Activated CD8-positive, alpha-beta memory T cell treated with anti-CD3 and anti-CD28 coated beads, Interleukin-2, amount 50 U/mL, for 24 hours (primary cell): Measurements from ENCODE around the gene COL27A1.

Experiments used
- DNase-seq: peaks from one replicate; pipeline ENCODE4 v3.0.0-alpha.2; 2020; ENCODE audit errors: extremely low read depth

The COL27A1 gene

DNA sequence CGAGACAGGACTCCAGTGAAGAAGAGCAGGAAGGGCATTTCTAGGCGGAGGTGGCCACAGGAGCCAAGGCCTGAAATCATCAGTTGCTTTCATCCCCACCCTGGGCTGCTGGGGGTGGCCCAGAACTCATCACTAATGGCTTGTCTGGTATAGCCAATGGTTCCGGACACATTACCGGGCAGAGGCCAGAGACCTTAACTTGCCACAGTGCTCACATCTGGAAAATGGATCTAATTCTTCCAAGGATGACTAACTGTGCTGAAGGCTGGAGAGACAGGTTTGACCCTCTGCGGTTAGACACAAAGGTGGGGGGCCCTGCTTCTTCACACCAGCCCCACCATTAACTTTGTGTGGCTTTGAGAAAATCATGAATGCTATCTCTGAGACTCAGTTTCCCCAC, 6.2 kb upstream of the COL27A1 start:
- DNase-seq: no peak

GRCh38 chr9:114149765-114150340, 5.5 kb upstream of the COL27A1 start:
- DNase-seq: no peak

GRCh38 chr9:114150608-114151007, 4.7 kb upstream of the COL27A1 start:
- DNase-seq: no peak

DNA sequence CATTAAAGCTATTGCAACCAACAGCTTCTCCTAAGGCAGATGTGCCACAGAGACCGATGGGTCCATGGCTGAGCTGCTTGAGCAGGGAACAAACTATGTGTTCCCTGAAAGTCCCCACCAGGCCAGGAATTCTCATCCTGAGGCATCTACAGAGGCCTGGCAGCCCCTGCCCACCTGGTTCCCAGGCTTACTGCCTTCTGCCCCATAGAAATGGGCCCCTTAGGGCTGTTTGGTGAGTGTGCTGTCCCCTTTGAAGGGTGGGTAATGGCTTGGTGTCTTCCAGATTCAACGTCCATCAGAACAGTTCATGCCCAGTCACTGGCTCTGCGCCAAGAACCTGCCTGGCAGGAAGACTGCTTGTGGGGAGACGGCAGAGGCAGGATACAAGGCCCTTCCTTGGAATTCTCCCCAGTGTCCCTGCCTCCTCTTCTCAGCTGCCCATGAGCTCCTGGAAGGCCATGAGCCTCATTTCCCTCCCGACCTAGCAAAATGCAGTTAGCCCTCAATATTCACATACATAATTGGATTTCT, 3.8 kb upstream of the COL27A1 start:
- DNase-seq: no peak

DNA sequence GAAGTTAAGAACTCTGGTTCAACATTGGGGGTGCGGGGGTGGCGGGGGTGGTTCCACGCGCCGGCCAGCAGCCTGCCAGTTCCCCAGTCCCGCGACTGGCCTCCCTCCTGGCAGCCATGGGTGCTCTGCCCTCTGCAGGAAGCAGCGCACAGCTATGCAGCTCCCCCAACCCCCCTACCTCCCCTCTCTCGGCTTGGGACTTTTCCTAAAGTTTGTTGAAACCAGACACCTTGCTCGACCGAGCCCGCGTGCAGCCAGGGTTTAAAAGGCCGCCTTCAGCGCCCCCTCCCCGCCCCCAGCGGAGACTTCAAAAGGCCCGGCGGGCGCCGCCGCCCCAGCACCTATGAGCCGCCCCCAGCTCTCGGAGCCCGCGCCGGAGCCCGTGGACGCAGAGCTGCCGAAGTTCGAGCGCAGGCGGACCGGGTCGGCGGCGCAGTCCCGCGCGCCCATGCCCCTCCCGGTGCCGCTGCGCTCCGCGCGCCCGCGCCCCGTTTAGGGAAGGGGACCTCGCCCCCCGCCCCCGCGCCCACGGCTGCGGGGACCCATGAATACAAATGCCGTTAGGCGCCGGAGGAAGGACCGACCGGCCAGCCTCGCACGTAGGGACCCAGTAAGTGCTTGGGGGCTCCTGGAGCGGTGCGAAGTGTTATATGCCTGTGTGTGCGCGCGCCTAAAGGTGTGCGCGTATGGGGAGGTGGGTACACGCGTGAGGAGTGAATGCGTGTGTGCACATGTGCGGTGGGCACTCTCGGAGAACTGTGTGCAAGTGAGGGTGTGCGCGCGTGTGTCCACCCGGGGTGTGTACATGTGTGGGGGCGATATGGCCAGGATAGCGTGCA, 1.4 kb upstream of the COL27A1 start:
- no peak for DNase-seq

- no peak for DNase-seq
Observed at GRCh38 chr9:114154600-114155102, 686 bp upstream of the COL27A1 start.

DNA sequence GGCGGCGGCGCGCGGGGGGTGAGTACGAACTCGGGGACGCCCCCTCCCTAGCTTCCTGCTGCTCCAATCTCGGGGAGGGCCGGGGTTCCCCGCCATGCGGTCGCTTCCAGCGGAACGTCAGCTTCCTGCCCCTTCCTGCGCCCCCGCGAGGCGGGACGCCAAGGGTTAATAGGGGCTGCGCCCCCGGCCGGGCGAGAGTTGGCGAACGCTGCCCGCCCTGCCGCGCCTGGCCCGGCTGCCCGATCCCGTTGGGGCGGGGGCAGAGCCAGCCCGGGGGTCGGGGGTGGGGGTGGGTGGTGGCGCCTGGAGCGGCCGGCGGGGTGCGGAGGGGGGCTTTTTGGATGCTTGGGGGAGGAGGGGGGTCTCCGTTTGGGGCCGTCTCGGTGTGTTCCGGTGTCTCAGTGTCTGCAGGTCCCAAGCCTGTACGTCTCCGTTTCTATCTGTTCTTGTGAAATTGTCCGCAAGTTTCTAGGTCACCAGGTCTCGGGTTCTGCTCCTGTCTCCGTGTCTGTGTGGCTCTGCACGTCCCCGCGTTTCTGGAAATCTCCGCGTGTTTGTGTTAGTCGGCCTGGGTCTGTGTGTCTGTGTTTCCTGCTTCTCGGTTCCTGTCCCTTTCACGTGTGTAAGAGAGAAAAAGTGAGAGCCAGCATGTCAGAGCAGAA, 789 bp downstream of the COL27A1 start:
- no peak for DNase-seq

DNA sequence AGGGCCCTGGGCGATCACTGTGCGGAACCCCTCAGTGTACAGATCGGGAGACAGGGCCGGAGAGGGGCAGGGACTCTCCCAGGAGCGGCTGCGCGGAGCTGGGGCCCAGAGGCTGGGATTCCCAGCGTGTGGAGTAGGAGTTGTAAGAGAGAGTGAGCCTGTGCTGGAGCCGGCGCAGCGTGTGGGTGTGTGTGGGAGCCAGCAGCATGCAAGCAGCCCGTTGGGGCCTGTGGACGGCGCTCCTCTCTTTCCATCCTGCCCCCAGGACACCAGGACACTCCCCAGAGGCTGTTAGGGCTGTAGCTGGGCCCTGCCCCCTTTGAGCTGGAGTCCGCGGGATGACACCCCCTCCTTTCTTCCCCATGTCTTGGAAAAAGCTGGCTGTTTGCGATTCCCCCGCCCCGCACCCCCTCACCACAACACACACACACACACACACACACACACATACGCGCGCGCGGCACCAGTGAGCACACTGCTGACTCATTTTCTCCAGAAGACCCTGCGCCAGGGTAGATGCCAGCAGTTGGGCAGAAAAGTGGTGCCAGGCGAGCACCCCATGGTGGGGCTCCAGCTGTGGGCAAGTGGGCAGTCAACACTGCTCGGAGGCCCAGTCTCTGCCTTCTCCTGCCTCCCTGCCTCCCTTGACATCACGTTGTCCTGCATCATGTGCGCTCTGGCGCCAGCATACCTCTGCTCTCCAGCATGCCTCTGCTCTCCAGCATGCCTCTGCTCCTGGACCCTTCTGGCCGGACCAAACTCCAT, 1.5 kb downstream of the COL27A1 start:
- DNase-seq: no peak

GRCh38 chr9:114157516-114158176, 2.3 kb downstream of the COL27A1 start:
- no peak for DNase-seq

- DNase-seq: no peak
Observed at GRCh38 chr9:114158482-114159130, 3.3 kb downstream of the COL27A1 start.

DNA sequence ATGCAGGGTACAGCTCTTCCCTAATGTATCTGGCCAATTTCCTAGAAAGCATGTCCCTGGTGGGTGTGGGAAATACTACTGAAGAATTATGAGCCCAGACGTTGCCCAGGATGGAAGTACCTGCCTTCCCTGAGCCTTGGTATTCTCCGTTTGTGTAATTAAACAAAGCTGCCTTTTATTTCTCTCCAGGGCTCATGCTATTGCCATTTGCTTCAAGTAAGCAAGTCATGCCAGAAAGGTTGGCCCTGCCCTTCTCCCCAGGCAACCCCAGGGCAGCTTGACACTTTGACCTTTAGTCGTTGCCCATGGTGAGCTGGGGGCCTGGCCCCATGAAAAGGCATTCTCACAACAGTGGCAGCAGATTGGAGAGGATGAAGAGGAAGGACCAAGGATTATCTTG, 4.4 kb downstream of the COL27A1 start:
- no peak for DNase-seq

GRCh38 chr9:114161513-114161912, 6.2 kb downstream of the COL27A1 start:
- DNase-seq: no peak

DNA sequence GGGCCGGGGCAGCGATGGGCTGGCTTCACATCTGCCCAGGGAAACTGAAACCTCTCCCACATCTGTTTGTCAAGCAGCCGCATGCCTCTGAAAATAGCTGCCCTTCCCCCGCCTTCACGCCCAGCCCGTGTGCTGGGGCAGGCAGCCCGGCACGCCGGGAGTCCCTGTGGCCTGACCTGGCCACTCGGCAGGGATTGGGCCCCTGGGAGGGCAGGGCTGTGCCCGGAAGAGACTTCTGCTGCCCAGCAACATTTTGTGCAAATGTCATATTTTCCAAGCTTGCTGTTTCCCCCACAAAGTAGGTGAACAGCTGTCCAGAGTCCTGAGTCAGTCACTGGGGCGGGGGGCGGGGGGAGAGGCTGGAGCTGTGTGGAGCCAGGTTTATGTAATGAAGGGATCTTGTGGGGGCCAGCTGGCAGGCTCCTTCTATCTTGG, 8.2 kb downstream of the COL27A1 start:
- DNase-seq: no peak

DNA sequence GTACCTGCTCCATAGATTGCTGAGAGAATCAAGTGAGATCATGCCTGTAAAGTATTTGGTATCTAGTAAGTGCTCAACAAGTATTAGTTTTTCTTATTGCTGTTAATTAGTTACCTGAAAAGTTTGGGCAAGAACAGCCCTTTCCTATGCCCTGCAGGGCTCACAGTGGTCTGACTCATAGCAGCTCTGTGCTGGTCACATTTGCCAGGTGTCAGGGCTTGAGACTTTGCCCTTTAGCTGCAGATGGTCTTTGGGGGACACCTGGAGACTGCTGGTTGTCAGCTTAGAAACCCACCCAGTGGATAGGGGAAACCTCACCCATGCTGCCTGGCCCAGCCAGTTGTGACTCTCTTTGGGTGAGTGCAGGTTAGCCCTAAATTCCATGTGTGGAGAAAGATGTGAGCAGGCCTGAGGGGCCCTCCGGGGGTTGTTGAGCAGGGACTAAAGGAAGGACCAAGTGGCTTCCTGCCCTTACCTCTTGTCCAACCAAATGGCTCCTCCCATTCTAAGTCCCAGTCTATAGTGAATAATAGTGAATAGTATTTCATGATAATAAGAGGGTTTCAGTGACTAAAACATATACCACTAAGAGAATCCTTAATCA, 9.0 kb downstream of the COL27A1 start:
- no peak for DNase-seq

GRCh38 chr9:114165407-114166102, 10.2 kb downstream of the COL27A1 start:
- no peak for DNase-seq

GRCh38 chr9:114166103-114166470, 10.8 kb downstream of the COL27A1 start:
- no peak for DNase-seq

DNA sequence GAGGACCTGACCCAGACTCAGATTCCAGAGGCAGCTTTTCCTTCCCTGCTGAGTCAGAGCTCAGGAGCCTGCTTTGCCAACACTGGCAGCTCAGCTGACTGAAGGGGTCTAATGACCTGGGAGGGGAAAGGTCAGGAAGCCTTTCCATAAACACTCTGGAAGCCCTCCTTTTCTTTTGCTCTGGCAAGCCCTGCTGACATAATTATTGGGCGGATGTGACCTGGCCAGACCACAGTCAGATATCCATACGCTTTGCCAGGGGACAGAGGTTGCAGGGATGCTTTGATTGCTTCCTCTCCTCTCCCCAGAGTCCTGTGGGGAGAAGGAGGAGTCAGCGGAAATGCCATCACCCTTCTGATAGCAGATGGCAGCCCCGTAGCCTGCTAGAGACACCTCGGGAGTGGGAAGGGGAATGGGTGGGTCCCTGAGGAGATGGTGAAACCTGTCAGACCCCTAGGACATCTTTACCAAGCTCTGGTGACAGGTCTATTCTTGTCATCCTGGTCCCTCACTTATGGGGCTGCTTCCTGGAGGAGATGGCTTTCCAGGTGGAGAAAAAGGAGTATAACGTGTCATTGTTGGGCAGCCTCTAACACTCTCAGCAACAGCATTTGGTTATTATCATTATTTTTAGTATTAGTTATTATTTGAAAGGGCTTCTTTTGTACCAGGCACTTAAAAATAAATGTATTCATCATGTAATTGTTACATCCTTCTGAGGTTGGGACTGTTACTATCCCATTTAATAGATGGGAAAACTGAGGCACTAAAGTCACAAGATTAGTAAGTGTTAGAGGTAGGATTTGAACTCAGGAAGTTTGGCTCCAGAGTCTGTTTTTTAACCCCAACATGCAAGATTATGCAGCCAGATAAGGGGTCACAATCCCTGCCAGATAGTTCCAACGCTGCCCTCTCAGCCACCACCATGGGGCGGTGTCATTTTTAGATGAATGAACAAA, 11.6 kb downstream of the COL27A1 start:
- no peak for DNase-seq

DNA sequence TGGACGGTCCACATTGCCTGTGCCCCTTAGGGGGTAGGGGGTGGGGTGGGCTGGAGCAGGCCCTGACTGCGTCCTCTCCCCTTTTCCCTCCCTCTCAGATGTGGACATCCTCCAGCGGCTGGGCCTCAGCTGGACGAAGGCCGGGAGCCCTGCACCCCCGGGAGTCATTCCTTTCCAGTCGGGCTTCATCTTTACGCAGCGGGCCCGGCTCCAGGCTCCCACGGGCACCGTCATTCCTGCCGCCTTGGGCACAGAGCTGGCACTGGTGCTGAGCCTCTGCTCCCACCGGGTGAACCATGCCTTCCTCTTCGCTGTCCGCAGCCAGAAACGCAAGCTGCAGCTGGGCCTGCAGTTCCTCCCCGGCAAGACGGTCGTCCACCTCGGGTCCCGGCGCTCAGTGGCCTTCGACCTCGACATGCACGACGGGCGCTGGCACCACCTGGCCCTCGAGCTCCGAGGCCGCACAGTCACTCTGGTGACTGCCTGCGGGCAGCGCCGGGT, 12.3 kb downstream of the COL27A1 start:
- no peak for DNase-seq
